Endothelial cell (in vitro differentiated cells): ENCODE measurements around the gene CDH23. TPM values are rescaled to one million over a fixed set of nuclear protein-coding genes. Genes with fewer than 3 reads are reported as not detected.
A peak's percentile ranks its signal among the peaks of the same experiment; 100 is the strongest.

Experiments
- DNase-seq: peaks from one replicate; pipeline ENCODE4 v3.0.0; 2021; ENCODE audit warnings: low spot score
- H3K27ac Mint-ChIP-seq: one replicate; pipeline ENCODE4 v1.8.0; 2021; ENCODE audit warnings: mixed read lengths, inconsistent platforms; ENCODE audit not compliant: unreplicated experiment
- H3K27me3 Mint-ChIP-seq: one replicate; pipeline ENCODE4 v1.8.0; 2021; ENCODE audit warnings: mild to moderate bottlenecking, moderate library complexity, mixed read lengths, inconsistent platforms; ENCODE audit not compliant: unreplicated experiment
- H3K36me3 Mint-ChIP-seq: one replicate; pipeline ENCODE4 v1.8.0; 2021; ENCODE audit warnings: mild to moderate bottlenecking, low read depth, mixed read lengths, inconsistent platforms; ENCODE audit not compliant: unreplicated experiment
- H3K4me1 Mint-ChIP-seq: one replicate; pipeline ENCODE4 v1.8.0; 2021; ENCODE audit warnings: mild to moderate bottlenecking, mixed read lengths, inconsistent platforms; ENCODE audit not compliant: unreplicated experiment
- H3K4me3 Mint-ChIP-seq: one replicate; pipeline ENCODE4 v1.8.0; 2021; ENCODE audit warnings: mild to moderate bottlenecking, mixed read lengths, inconsistent platforms; ENCODE audit not compliant: unreplicated experiment
- H3K9me3 Mint-ChIP-seq: one replicate; pipeline ENCODE4 v1.8.0; 2021; ENCODE audit warnings: mixed read lengths, inconsistent platforms; ENCODE audit not compliant: unreplicated experiment
- total RNA-seq: library from RNA; stranded (reverse); fragmentation: NEBNext Ultra II Directional; extraction: Animal tissue kit (Norgen Biotek cat#: 25700); gene quantifications from one replicate; pipeline ENCODE4 v1.2.1, GENCODE V29; 2021; ENCODE audit not compliant: unreplicated experiment
- TF ChIP-seq, protein P1 (sequence below): fragments of 200-600 bp; sonication (generic); IDR thresholded peaks from one replicate; pipeline ENCODE4 v1.5.0; 2021; ENCODE audit warnings: antibody characterized with exemption; ENCODE audit not compliant: unreplicated experiment

CDH23 gene
- total RNA-seq, 1 donor from 2014 or later, result 0.54 TPM

DNA sequence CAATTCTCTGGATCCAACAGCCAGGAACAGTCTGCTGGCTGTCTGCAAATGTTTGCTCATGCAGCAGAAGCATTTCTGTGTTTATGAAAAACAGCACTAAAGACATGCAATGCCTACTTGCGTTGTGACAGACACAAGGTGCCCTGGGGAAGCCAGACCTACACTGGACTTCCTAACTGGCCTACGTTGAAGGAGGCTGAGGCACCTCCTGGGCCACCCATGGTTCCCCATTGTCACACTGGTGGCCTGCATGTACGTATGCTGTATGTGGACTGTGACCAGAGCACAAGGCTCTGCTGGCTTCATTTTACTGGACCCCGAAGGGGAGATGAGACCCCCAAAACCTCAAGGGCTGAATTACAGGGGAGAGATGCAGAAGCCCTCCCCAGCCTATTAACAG is 426.6 kb downstream of the CDH23 start:
- Mint-ChIP-seq H3K36me3 (peaks cover 49% of the 10 kb centered on the region), H3K4me1 (peaks cover 29% of the 10 kb centered on the region), H3K4me3 (no peak overlapping the region), H3K9me3 (no peaks in the 10 kb centered on the region), H3K27ac (peak overlapping the region; percentile 59), H3K27me3 (peaks cover 1% of the 10 kb centered on the region)
- no peak for DNase-seq
- TF ChIP-seq, protein P1, sequence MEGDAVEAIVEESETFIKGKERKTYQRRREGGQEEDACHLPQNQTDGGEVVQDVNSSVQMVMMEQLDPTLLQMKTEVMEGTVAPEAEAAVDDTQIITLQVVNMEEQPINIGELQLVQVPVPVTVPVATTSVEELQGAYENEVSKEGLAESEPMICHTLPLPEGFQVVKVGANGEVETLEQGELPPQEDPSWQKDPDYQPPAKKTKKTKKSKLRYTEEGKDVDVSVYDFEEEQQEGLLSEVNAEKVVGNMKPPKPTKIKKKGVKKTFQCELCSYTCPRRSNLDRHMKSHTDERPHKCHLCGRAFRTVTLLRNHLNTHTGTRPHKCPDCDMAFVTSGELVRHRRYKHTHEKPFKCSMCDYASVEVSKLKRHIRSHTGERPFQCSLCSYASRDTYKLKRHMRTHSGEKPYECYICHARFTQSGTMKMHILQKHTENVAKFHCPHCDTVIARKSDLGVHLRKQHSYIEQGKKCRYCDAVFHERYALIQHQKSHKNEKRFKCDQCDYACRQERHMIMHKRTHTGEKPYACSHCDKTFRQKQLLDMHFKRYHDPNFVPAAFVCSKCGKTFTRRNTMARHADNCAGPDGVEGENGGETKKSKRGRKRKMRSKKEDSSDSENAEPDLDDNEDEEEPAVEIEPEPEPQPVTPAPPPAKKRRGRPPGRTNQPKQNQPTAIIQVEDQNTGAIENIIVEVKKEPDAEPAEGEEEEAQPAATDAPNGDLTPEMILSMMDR, result no peak

DNA sequence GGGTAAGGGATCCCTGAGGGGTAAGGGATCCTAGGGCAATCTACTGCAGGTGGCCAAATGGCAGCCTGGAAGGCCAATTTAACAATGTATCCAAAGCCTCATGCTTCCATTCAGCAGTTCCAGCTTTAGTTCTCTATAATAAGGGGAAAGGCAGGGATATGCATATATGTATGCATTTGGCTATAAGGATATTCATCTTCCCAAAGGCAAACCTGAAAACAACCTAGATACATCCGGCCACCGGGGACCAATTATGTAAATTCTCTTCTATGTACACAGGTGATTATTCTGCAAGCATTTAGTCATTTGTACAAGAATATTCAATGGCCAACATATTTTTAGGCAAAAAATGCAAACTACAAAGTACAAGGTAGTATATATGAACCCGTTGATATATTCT is 427.6 kb downstream of the CDH23 start:
- peak overlapping the region; percentile 59 for H3K27ac Mint-ChIP-seq

DNA sequence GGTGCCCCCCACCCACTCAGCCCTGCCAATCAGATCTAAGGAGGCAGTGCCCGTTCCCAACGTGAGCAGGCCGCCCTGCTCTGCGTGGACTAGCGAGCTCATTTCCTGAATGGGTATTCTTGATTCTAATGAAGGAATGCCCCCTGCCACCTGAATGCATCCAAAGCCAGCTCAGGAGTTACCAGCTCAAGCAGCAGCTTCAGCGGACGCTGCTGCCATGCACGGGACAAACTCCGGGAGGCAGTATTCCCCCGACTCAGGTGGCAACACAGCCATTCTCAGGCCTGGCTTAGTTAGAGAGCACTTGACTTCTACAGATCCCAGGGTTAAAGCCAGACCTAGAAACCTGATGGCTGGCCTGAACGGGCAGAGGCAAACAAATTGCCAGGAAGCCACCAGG is 428.5 kb downstream of the CDH23 start:
- Mint-ChIP-seq H3K27ac (no peak overlapping the region), H3K36me3 (peaks cover 46% of the 10 kb centered on the region)
- TF ChIP-seq, protein P1, result no peak

More for the DNA sequence above, 427.6 kb downstream of the CDH23 start:
- Mint-ChIP-seq H3K4me3 (no peak overlapping the region), H3K9me3 (no peaks in the 10 kb centered on the region), H3K27me3 (peaks cover 2% of the 10 kb centered on the region), H3K36me3 (peaks cover 45% of the 10 kb centered on the region), H3K4me1 (peaks cover 29% of the 10 kb centered on the region)
- TF ChIP-seq, protein P1, result no peak
- DNase-seq, result no peak

DNA sequence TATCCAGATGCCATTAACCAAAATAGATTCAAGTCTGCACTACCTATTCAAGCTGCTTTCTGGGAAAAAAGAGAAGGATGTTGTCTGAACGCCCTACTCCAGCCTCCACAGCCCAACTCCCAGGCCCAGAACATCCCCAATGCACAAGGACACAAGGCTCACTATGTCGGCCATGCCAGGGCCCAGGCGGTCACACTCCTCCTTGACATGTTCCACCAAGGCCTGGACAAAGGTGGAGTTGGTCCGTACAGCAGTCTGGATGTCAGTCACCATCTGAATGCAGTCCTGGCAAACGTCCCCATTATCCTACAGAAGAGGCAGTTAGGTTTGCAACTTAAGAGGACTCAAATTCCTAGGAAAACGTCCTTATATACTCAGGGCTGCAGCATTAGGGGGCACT is 431.1 kb downstream of the CDH23 start:
- Mint-ChIP-seq H3K4me3 (peak overlapping the region; percentile 47), H3K4me1 (peaks cover 23% of the 10 kb centered on the region), H3K27ac (no peak overlapping the region), H3K36me3 (peaks cover 46% of the 10 kb centered on the region), H3K27me3 (peaks cover 7% of the 10 kb centered on the region), H3K9me3 (no peaks in the 10 kb centered on the region)
- DNase-seq, result no peak
- TF ChIP-seq, protein P1, result no peak

More for the DNA sequence above, 428.5 kb downstream of the CDH23 start:
- peaks cover 5% of the 10 kb centered on the region for H3K27me3 Mint-ChIP-seq
- peaks cover 29% of the 10 kb centered on the region for H3K4me1 Mint-ChIP-seq
- H3K4me3 Mint-ChIP-seq, result no peak overlapping the region
- H3K9me3 Mint-ChIP-seq, result no peaks in the 10 kb centered on the region
- DNase-seq, result no peak

DNA sequence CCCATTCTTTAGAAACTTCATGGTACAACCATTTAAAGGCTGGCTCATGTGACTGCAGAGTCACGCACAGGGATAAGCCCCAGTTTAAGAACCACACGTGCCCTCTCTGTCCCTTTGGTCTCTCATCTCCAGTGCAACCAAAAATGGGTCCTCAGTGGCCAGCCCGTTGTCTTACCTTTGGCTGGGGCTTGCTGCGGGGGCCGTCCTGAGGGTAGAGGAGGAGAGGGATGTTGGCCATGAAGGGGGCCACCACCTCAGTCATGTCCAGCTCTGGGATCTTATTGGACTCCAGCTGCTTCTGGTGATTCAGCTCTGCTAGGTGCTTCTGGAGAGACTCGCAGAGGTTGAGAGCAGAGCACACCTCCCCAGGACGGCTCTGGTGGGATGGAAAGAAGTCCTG is 432.0 kb downstream of the CDH23 start:
- Mint-ChIP-seq H3K27me3 (peaks cover 7% of the 10 kb centered on the region), H3K4me1 (peaks cover 18% of the 10 kb centered on the region), H3K27ac (no peak overlapping the region), H3K36me3 (peaks cover 49% of the 10 kb centered on the region), H3K4me3 (no peak overlapping the region), H3K9me3 (no peaks in the 10 kb centered on the region)
- TF ChIP-seq, protein P1, result no peak
- DNase-seq, result no peak
